H9 (cell line): ENCODE measurements around the gene ZNF12. TPM values are rescaled to one million over a fixed set of nuclear protein-coding genes. Genes with fewer than 3 reads are reported as not detected.

ENCODE experiments used
- DNase-seq: peaks from one replicate; pipeline ENCODE4 v3.0.0-alpha.2; 2017
- H2AFZ ChIP-seq: one replicate; pipeline ENCODE4 v1.6.1; 2013; ENCODE audit warnings: mild to moderate bottlenecking, low read length, control low read depth, moderate library complexity
- H2AK5ac ChIP-seq: 2 replicates; pipeline ENCODE4 v1.6.1; 2013; ENCODE audit warnings: low read length, control low read depth, mixed read lengths; ENCODE audit not compliant: insufficient read length
- H2BK120ac ChIP-seq: one replicate; pipeline ENCODE4 v1.6.1; 2013; ENCODE audit warnings: low read depth, mild to moderate bottlenecking, low read length, control low read depth, inconsistent platforms; ENCODE audit not compliant: poor library complexity, severe bottlenecking
- H2BK12ac ChIP-seq: 2 replicates; pipeline ENCODE4 v1.6.1; 2013; ENCODE audit warnings: low read length, control low read depth, mixed read lengths, low read depth; ENCODE audit not compliant: insufficient read length
- H2BK15ac ChIP-seq: 2 replicates; pipeline ENCODE4 v1.6.1; 2013; ENCODE audit warnings: low read depth, low read length, control low read depth
- H2BK20ac ChIP-seq: one replicate; pipeline ENCODE4 v1.6.1; 2013; ENCODE audit warnings: low read depth, mild to moderate bottlenecking, low read length, control low read depth, inconsistent platforms; ENCODE audit not compliant: poor library complexity, severe bottlenecking
- H2BK5ac ChIP-seq: 2 replicates; pipeline ENCODE4 v1.6.1; 2013; ENCODE audit warnings: low read length, control low read depth, mixed read lengths; ENCODE audit not compliant: insufficient read length
- H3K14ac ChIP-seq: 2 replicates; pipeline ENCODE4 v1.6.1; 2013; ENCODE audit warnings: low read length, control low read depth; ENCODE audit not compliant: insufficient read depth
- H3K18ac ChIP-seq: 2 replicates; pipeline ENCODE4 v1.6.1; 2013; ENCODE audit warnings: low read depth, mild to moderate bottlenecking, mixed read lengths, low read length, control low read depth; ENCODE audit not compliant: insufficient read length
- H3K23ac ChIP-seq: 2 replicates; pipeline ENCODE4 v1.6.1; 2013; ENCODE audit warnings: low read length, control low read depth, mixed read lengths, low read depth; ENCODE audit not compliant: insufficient read length
- H3K23me2 ChIP-seq: 2 replicates; pipeline ENCODE4 v1.6.1; 2013; ENCODE audit warnings: low read depth, mild to moderate bottlenecking, mixed read lengths, low read length, control low read depth; ENCODE audit not compliant: insufficient read length, poor library complexity, severe bottlenecking
- H3K27ac ChIP-seq: 2 replicates; pipeline ENCODE4 v1.5.1; 2013; ENCODE audit warnings: low read length, control low read depth, mixed read lengths, low read depth; ENCODE audit not compliant: insufficient read length
- H3K27me3 ChIP-seq: 2 replicates; pipeline ENCODE4 v1.6.1; 2013; ENCODE audit warnings: low read length, control low read depth, inconsistent platforms; ENCODE audit not compliant: insufficient read depth
- H3K4ac ChIP-seq: 2 replicates; pipeline ENCODE4 v1.6.1; 2013; ENCODE audit warnings: low read depth, mild to moderate bottlenecking, control low read depth, inconsistent platforms, low read length, moderate library complexity
- H3K4me1 ChIP-seq: 2 replicates; pipeline ENCODE4 v1.6.1; 2013; ENCODE audit warnings: low read length, control low read depth, inconsistent platforms; ENCODE audit not compliant: insufficient read depth
- H3K4me2 ChIP-seq: 2 replicates; pipeline ENCODE4 v1.6.1; 2013; ENCODE audit warnings: low read length, control low read depth, mixed read lengths; ENCODE audit not compliant: insufficient read length, insufficient read depth
- H3K56ac ChIP-seq: 2 replicates; pipeline ENCODE4 v1.6.1; 2013; ENCODE audit warnings: low read depth, mild to moderate bottlenecking, mixed read lengths, low read length, control low read depth; ENCODE audit not compliant: insufficient read length
- H3K79me1 ChIP-seq: 2 replicates; pipeline ENCODE4 v1.6.1; 2013; ENCODE audit warnings: low read depth, mild to moderate bottlenecking, moderate library complexity, low read length, control low read depth, inconsistent platforms; ENCODE audit not compliant: insufficient read depth, poor library complexity, severe bottlenecking
- H3K79me2 ChIP-seq: 2 replicates; pipeline ENCODE4 v1.6.1; 2013; ENCODE audit warnings: low read length, control low read depth, inconsistent platforms; ENCODE audit not compliant: insufficient read depth
- H3K9ac ChIP-seq: 2 replicates; pipeline ENCODE4 v1.6.1; 2013; ENCODE audit warnings: low read length, control low read depth, mixed read lengths; ENCODE audit not compliant: insufficient read length; ENCODE audit errors: extremely low read depth
- H3K9me3 ChIP-seq: one replicate; pipeline ENCODE4 v1.6.1; 2013; ENCODE audit warnings: low read depth, low read length, inconsistent platforms; ENCODE audit not compliant: control insufficient read depth
- H3T11ph ChIP-seq: one replicate; pipeline ENCODE4 v1.6.1; 2013; ENCODE audit warnings: mild to moderate bottlenecking, low read length, control low read depth, inconsistent platforms
- H4K20me1 ChIP-seq: one replicate; pipeline ENCODE4 v1.6.1; 2013; ENCODE audit not compliant: control insufficient read depth, insufficient read length, insufficient read depth
- H4K5ac ChIP-seq: 2 replicates; pipeline ENCODE4 v1.6.1; 2013; ENCODE audit warnings: low read depth, mild to moderate bottlenecking, mixed read lengths, low read length, control low read depth; ENCODE audit not compliant: insufficient read length
- H4K8ac ChIP-seq: replicated peaks from 2 replicates; pipeline ENCODE4 v1.6.1; 2013; ENCODE audit warnings: low read length, control low read depth, mixed read lengths, low read depth; ENCODE audit not compliant: insufficient read length
- H4K91ac ChIP-seq: 2 replicates; pipeline ENCODE4 v1.6.1; 2013; ENCODE audit warnings: low read depth, mild to moderate bottlenecking, moderate library complexity, mixed read lengths, low read length, control low read depth; ENCODE audit not compliant: insufficient read length
- H3K27ac Mint-ChIP-seq, 3 experiments: 2 replicates in 2 of 3; 3 replicates in 1 of 3; pipeline ENCODE4 v1.8.0; 2020 to 2021; ENCODE audit warnings: mixed read lengths in 3 of 3, mild to moderate bottlenecking in 1 of 3, moderate library complexity in 1 of 3
- H3K27me3 Mint-ChIP-seq: 2 replicates; pipeline ENCODE4 v1.8.0; 2021; ENCODE audit warnings: low read depth, mild to moderate bottlenecking, moderate library complexity, mixed read lengths
- H3K36me3 Mint-ChIP-seq, 3 experiments: 2 replicates in 2 of 3; 3 replicates in 1 of 3; pipeline ENCODE4 v1.8.0; 2020 to 2021; ENCODE audit warnings: low read depth in 3 of 3, mixed read lengths in 3 of 3; ENCODE audit not compliant: insufficient read depth in 1 of 3
- H3K4me1 Mint-ChIP-seq, 2 experiments: 2 replicates each; pipeline ENCODE4 v1.8.0; 2020; ENCODE audit warnings: mixed read lengths in 2 of 2
- H3K4me3 Mint-ChIP-seq, 2 experiments: 2 replicates in 1 of 2; 3 replicates in 1 of 2; pipeline ENCODE4 v1.8.0; 2020 to 2021; ENCODE audit warnings: mild to moderate bottlenecking in 2 of 2, mixed read lengths in 2 of 2, moderate library complexity in 1 of 2
- H3K9me3 Mint-ChIP-seq, 2 experiments: 2 replicates in 1 of 2; 3 replicates in 1 of 2; pipeline ENCODE4 v1.8.0; 2020; ENCODE audit warnings: mild to moderate bottlenecking in 2 of 2, mixed read lengths in 2 of 2, moderate library complexity in 1 of 2
- WGBS: extraction: QIAGEN DNeasy Blood & Tissue Kit; methylation state at CpG from one replicate; pipeline ENCODE4 v1.1.7; 2013; ENCODE audit warnings: missing lambda C conversion rate, low lambda C conversion rate, mixed read lengths; ENCODE audit not compliant: insufficient read length; ENCODE audit errors: extremely low coverage; 5-methylcytosine and 5-hydroxymethylcytosine counted together
- total RNA-seq: library from RNA; stranded (reverse); gene quantifications from 2 replicates; pipeline ENCODE4 v1.2.1, GENCODE V29; 2021
- TF ChIP-seq, protein P1 (sequence below): fragments of 200-600 bp; sonication (generic); conservative IDR thresholded peaks from 3 replicates; pipeline ENCODE4 v1.8.0; 2021; ENCODE audit warnings: antibody characterized with exemption, mild to moderate bottlenecking

Gene ZNF12
- total RNA-seq, 1 experiment from 2014 or later, result 19.1 TPM

DNA sequence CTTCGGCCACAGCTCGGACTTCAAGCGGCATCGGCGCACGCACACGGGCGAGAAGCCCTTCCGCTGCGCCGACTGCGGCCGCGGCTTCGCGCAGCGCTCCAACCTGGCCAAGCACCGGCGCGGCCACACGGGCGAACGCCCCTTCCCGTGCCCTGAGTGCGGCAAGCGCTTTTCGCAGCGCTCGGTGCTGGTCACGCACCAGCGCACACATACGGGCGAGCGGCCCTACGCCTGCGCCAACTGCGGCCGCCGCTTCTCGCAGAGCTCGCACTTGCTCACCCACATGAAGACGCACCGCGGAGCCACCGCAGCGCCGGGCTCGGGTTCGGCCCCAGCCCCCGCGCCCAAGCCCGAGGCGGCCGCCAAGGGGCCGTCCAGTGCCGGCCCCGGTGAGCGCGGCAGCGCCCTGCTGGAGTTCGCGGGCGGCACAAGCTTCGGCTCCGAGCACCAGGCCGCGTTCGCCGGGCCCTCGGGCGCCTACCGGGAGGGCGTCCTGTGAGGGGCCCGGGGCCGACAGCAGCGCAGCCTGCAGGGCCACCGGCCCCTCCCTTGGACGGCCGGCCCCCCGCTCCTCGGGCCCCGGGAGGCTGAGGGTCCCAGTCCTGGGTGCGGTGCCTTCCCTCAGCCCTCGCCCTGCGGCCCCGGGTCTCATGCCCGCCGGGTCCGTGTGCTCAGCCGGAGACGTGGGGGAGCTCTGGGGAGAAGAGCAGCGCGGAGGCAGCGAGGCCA, 52.5 kb downstream of the ZNF12 start:
- Histone ChIP-seq H3K18ac (no peak overlapping the region), H2BK15ac (no peak overlapping the region), H2BK12ac (no peak overlapping the region), H2BK120ac (no peak overlapping the region), H4K8ac (no peak overlapping the region), H4K20me1 (no peaks in the 10 kb centered on the region), H3K23me2 (no peaks in the 10 kb centered on the region), H3K4me1 (no peaks in the 10 kb centered on the region), H3K56ac (no peak overlapping the region), H3T11ph (no peak overlapping the region), H3K23ac (no peak overlapping the region), H2BK5ac (no peak overlapping the region), H3K9me3 (no peaks in the 10 kb centered on the region), H2AK5ac (no peak overlapping the region), H2AFZ (no peak overlapping the region), H3K14ac (no peak overlapping the region), H2BK20ac (no peak overlapping the region), H3K27ac (no peak overlapping the region), H3K79me2 (no peaks in the 10 kb centered on the region), H4K91ac (no peak overlapping the region), H4K5ac (no peak overlapping the region), H3K79me1 (no peaks in the 10 kb centered on the region), H3K4me2 (no peak overlapping the region), H3K9ac (no peak overlapping the region), H3K4ac (no peak overlapping the region), H3K27me3 (no peaks in the 10 kb centered on the region)
- no peak overlapping the region for H3K27ac Mint-ChIP-seq
- no peak for DNase-seq
- WGBS, result no CpG with 5 or more reads among the region's 94 CpGs
- peaks cover 0 to 4% of the 10 kb centered on the region in 2 experiments; a peak in 3 of 5 replicates for H3K9me3 Mint-ChIP-seq
- no peaks in the 10 kb centered on the region for H3K27me3 Mint-ChIP-seq
- TF ChIP-seq, protein P1, sequence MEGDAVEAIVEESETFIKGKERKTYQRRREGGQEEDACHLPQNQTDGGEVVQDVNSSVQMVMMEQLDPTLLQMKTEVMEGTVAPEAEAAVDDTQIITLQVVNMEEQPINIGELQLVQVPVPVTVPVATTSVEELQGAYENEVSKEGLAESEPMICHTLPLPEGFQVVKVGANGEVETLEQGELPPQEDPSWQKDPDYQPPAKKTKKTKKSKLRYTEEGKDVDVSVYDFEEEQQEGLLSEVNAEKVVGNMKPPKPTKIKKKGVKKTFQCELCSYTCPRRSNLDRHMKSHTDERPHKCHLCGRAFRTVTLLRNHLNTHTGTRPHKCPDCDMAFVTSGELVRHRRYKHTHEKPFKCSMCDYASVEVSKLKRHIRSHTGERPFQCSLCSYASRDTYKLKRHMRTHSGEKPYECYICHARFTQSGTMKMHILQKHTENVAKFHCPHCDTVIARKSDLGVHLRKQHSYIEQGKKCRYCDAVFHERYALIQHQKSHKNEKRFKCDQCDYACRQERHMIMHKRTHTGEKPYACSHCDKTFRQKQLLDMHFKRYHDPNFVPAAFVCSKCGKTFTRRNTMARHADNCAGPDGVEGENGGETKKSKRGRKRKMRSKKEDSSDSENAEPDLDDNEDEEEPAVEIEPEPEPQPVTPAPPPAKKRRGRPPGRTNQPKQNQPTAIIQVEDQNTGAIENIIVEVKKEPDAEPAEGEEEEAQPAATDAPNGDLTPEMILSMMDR, result no peak
- peaks cover 9 to 12% of the 10 kb centered on the region in 2 experiments for H3K4me1 Mint-ChIP-seq
- H3K4me3 Mint-ChIP-seq, result no peak overlapping the region
- peaks cover 15 to 26% (median 20%) of the 10 kb centered on the region in 3 experiments for H3K36me3 Mint-ChIP-seq
